RPMI7951 (cell line): Measurements from ENCODE around the gene NEAT1. TPM values are rescaled to one million over a fixed set of nuclear protein-coding genes. Genes with fewer than 3 reads are reported as not detected.

Source experiments
- DNase-seq: peaks from one replicate; pipeline ENCODE4 v3.0.0-alpha.2; 2012; ENCODE audit warnings: low read depth
- total RNA-seq: library from RNA; depleted of rRNA; stranded (reverse); fragments of >200 nt; shearing (Covaris generic); gene quantifications from 2 replicates; pipeline ENCODE4 v1.2.3, GENCODE V29; 2014

NEAT1 gene
- total RNA-seq, 1 experiment from 2014 or later, result 4.7 TPM

- peak; percentile 96 for DNase-seq
Observed at GRCh38 chr11:65421794-65422632, 585 bp upstream of the NEAT1 start.

- no peak for DNase-seq
Observed at GRCh38 chr11:65423516-65424204, 1.1 kb downstream of the NEAT1 start.

GRCh38 chr11:65424205-65425104, 1.9 kb downstream of the NEAT1 start:
- DNase-seq, result no peak

- DNase-seq, result peak; percentile 78
Observed at GRCh38 chr11:65425105-65425970, 2.7 kb downstream of the NEAT1 start.

- peak; percentile 88 for DNase-seq
Observed at GRCh38 chr11:65425971-65426838, 3.6 kb downstream of the NEAT1 start.

GRCh38 chr11:65426839-65427690, 4.5 kb downstream of the NEAT1 start:
- peak; percentile 63 for DNase-seq

GRCh38 chr11:65427691-65428577, 5.3 kb downstream of the NEAT1 start:
- DNase-seq, result peak; percentile 72

GRCh38 chr11:65428578-65429067, 6.0 kb downstream of the NEAT1 start:
- DNase-seq, result no peak

GRCh38 chr11:65429068-65429681, 6.6 kb downstream of the NEAT1 start:
- peak; percentile 61 for DNase-seq

GRCh38 chr11:65429724-65430405, 7.3 kb downstream of the NEAT1 start:
- peak; percentile 67 for DNase-seq

- no peak for DNase-seq
Observed at GRCh38 chr11:65430406-65431217, 8.0 kb downstream of the NEAT1 start.

GRCh38 chr11:65431451-65432099, 9.0 kb downstream of the NEAT1 start:
- DNase-seq, result no peak

- DNase-seq, result no peak
Observed at GRCh38 chr11:65432100-65432650, 9.6 kb downstream of the NEAT1 start.

GRCh38 chr11:65432686-65433582, 10.3 kb downstream of the NEAT1 start:
- DNase-seq, result peak; percentile 55
